Neural progenitor cell (in vitro differentiated cells): ENCODE results near the gene TMCO4.

ENCODE experiments used
- EZH2 ChIP-seq: fragments of 200-600 bp; sonication (generic); IDR thresholded peaks from 2 replicates; pipeline ENCODE4 v1.6.1; 2017; ENCODE audit warnings: antibody characterized with exemption, mild to moderate bottlenecking, moderate library complexity
- TF ChIP-seq, protein P1 (sequence below): fragments of 200-600 bp; sonication (generic); IDR thresholded peaks from 2 replicates; pipeline ENCODE4 v1.5.1; 2017; ENCODE audit warnings: antibody characterized with exemption, mild to moderate bottlenecking

- TF ChIP-seq, protein P1, sequence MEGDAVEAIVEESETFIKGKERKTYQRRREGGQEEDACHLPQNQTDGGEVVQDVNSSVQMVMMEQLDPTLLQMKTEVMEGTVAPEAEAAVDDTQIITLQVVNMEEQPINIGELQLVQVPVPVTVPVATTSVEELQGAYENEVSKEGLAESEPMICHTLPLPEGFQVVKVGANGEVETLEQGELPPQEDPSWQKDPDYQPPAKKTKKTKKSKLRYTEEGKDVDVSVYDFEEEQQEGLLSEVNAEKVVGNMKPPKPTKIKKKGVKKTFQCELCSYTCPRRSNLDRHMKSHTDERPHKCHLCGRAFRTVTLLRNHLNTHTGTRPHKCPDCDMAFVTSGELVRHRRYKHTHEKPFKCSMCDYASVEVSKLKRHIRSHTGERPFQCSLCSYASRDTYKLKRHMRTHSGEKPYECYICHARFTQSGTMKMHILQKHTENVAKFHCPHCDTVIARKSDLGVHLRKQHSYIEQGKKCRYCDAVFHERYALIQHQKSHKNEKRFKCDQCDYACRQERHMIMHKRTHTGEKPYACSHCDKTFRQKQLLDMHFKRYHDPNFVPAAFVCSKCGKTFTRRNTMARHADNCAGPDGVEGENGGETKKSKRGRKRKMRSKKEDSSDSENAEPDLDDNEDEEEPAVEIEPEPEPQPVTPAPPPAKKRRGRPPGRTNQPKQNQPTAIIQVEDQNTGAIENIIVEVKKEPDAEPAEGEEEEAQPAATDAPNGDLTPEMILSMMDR = no peak
- TF ChIP-seq EZH2 = no peak
Observed at GRCh38 chr1:19774180-19774785, 25.4 kb downstream of the TMCO4 start.
